OCI-LY1 (cell line): ENCODE measurements around the gene F10.

ENCODE experiments used
- H2AFZ ChIP-seq: fragments of 200-600 bp; sonication (generic), shearing (Covaris generic); 2 replicates; pipeline ENCODE4 v1.6.0; 2014; ENCODE audit warnings: antibody characterized with exemption, mild to moderate bottlenecking, low read length
- H3F3A ChIP-seq: fragments of 200-600 bp; sonication (generic), shearing (Covaris generic); 2 replicates; pipeline ENCODE4 v1.6.0; 2014; ENCODE audit warnings: mild to moderate bottlenecking, antibody characterized with exemption, low read length, moderate library complexity; ENCODE audit not compliant: insufficient read depth
- H3K27ac ChIP-seq: fragments of 200-600 bp; sonication (generic); 2 replicates; pipeline ENCODE4 v1.5.1; 2014; ENCODE audit warnings: low read length, mixed run types, mild to moderate bottlenecking, low read depth; ENCODE audit not compliant: poor library complexity, severe bottlenecking
- H3K27me3 ChIP-seq: fragments of 200-600 bp; sonication (generic); 2 replicates; pipeline ENCODE4 v1.6.0; 2014; ENCODE audit warnings: antibody characterized with exemption, mild to moderate bottlenecking, low read length, moderate library complexity; ENCODE audit not compliant: insufficient read depth
- H3K36me3 ChIP-seq: fragments of 200-600 bp; sonication (generic); 2 replicates; pipeline ENCODE4 v1.6.1; 2014; ENCODE audit warnings: mild to moderate bottlenecking, antibody characterized with exemption, low read length, moderate library complexity, mixed read lengths; ENCODE audit not compliant: insufficient read depth
- H3K4me1 ChIP-seq: fragments of 200-600 bp; sonication (generic); 2 replicates; pipeline ENCODE4 v1.5.1; 2014; ENCODE audit warnings: mild to moderate bottlenecking, low read length, moderate library complexity; ENCODE audit not compliant: insufficient read depth, severe bottlenecking
- H3K4me2 ChIP-seq: fragments of 200-600 bp; sonication (generic), shearing (Covaris generic); 2 replicates; pipeline ENCODE4 v1.6.1; 2014; ENCODE audit warnings: low read length
- H3K4me3 ChIP-seq: fragments of 200-600 bp; sonication (generic); 2 replicates; pipeline ENCODE4 v1.5.1; 2014; ENCODE audit warnings: low read length, low read depth, mild to moderate bottlenecking, mixed read lengths; ENCODE audit not compliant: poor library complexity, severe bottlenecking
- H3K79me2 ChIP-seq: fragments of 200-600 bp; shearing (Covaris generic); 2 replicates; pipeline ENCODE4 v1.6.1; 2016; ENCODE audit warnings: mixed run types, low read length, mixed read lengths; ENCODE audit not compliant: insufficient read depth
- H3K9ac ChIP-seq: fragments of 200-600 bp; sonication (generic), shearing (Covaris generic); 2 replicates; pipeline ENCODE4 v1.6.1; 2014; ENCODE audit warnings: mild to moderate bottlenecking, low read length, mixed read lengths
- H3K9me2 ChIP-seq: fragments of 200-600 bp; sonication (generic), shearing (Covaris generic); 2 replicates; pipeline ENCODE4 v1.6.1; 2014; ENCODE audit warnings: low read depth, mild to moderate bottlenecking, low read length, mixed read lengths
- H3K9me3 ChIP-seq: fragments of 200-600 bp; shearing (Covaris generic); 2 replicates; pipeline ENCODE4 v1.6.1; 2014; ENCODE audit warnings: low read length, mixed read lengths
- H4K20me1 ChIP-seq: fragments of 200-600 bp; sonication (generic), shearing (Covaris generic); 2 replicates; pipeline ENCODE4 v1.6.0; 2016; ENCODE audit warnings: mild to moderate bottlenecking, low read length; ENCODE audit not compliant: insufficient read depth
- EZH2 ChIP-seq: fragments of 200-600 bp; sonication (generic), shearing (Covaris generic); IDR thresholded peaks from 2 replicates; pipeline ENCODE4 v1.8.0; 2017; ENCODE audit warnings: borderline replicate concordance, mixed run types, mild to moderate bottlenecking, antibody characterized with exemption, low read length, moderate library complexity, mixed read lengths
- TF ChIP-seq, protein P1 (sequence below): fragments of 200-600 bp; sonication (generic), shearing (Covaris generic); IDR thresholded peaks from 2 replicates; pipeline ENCODE4 v1.5.1; 2017; ENCODE audit warnings: mild to moderate bottlenecking, antibody characterized with exemption, low read length, moderate library complexity, mixed read lengths

F10 gene

DNA sequence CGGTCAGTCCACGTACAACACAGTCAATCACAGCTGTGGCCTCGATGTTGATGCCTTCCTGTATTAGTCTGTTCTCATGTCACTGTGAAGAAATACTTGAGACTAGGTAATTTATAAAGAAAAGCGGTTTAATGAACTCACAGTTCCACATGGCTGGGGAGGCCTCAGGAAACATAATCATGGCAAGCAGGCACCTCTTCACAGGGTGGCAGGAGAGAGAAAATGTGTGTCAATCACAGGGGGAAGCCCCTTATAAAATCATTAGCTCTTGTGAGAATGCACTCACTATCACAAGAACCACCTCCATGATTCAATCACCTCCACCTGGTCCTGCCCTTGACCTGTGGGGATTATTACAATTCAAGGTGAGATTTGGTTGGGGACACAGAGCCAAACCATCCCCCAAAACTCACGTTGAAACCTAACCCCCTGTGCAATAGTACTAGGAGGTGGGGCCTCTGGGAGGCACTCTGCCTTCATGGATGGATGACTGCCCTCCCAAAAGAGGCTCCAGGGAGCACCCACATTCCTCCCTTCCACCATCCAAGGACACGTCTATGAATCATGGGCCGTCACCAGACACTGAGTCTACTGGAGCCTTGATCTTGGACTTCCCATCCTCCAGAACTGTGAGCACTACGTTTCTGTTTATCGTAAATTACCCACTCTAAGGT, 33.5 kb downstream of the F10 start:
- Histone ChIP-seq H3K9me3 (peaks cover 8% of the 10 kb centered on the region), H3F3A (no peaks in the 10 kb centered on the region), H3K4me3 (no peak overlapping the region), H4K20me1 (no peaks in the 10 kb centered on the region), H3K9ac (no peak overlapping the region), H3K4me1 (peaks cover 17% of the 10 kb centered on the region), H3K27ac (no peak overlapping the region), H3K36me3 (peaks cover 5% of the 10 kb centered on the region; the same call in 1 of the 2 replicates), H3K27me3 (peaks cover 26% of the 10 kb centered on the region; the same call in 1 of the 2 replicates), H3K4me2 (no peak overlapping the region), H2AFZ (no peak overlapping the region), H3K79me2 (no peaks in the 10 kb centered on the region), H3K9me2 (no peaks in the 10 kb centered on the region)
- TF ChIP-seq EZH2: no peak
- TF ChIP-seq, protein P1, sequence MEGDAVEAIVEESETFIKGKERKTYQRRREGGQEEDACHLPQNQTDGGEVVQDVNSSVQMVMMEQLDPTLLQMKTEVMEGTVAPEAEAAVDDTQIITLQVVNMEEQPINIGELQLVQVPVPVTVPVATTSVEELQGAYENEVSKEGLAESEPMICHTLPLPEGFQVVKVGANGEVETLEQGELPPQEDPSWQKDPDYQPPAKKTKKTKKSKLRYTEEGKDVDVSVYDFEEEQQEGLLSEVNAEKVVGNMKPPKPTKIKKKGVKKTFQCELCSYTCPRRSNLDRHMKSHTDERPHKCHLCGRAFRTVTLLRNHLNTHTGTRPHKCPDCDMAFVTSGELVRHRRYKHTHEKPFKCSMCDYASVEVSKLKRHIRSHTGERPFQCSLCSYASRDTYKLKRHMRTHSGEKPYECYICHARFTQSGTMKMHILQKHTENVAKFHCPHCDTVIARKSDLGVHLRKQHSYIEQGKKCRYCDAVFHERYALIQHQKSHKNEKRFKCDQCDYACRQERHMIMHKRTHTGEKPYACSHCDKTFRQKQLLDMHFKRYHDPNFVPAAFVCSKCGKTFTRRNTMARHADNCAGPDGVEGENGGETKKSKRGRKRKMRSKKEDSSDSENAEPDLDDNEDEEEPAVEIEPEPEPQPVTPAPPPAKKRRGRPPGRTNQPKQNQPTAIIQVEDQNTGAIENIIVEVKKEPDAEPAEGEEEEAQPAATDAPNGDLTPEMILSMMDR: no peak

GRCh38 chr13:113157206-113157928, 34.8 kb downstream of the F10 start:
- Histone ChIP-seq H3K27me3 (peaks cover 22% of the 10 kb centered on the region; the same call in 1 of the 2 replicates), H3K9me3 (peaks cover 8% of the 10 kb centered on the region), H3K79me2 (no peaks in the 10 kb centered on the region), H3K4me2 (no peak overlapping the region), H4K20me1 (no peaks in the 10 kb centered on the region), H3K9me2 (no peaks in the 10 kb centered on the region), H3K4me1 (peaks cover 17% of the 10 kb centered on the region), H3K36me3 (peaks cover 5% of the 10 kb centered on the region; the same call in 1 of the 2 replicates), H3K4me3 (no peak overlapping the region), H2AFZ (no peak overlapping the region), H3K9ac (no peak overlapping the region), H3K27ac (no peak overlapping the region), H3F3A (no peaks in the 10 kb centered on the region)
- TF ChIP-seq, protein P1: no peak
- no peak for TF ChIP-seq EZH2

GRCh38 chr13:113157929-113158747, 35.5 kb downstream of the F10 start, which contains the start of gene PROZ:
TSS of gene PROZ (plus strand) at chr13:113158648. CDS start at chr13:113158661, 13 bp downstream.
- H3F3A ChIP-seq: no peaks in the 10 kb centered on the region
- no peaks in the 10 kb centered on the region for H4K20me1 ChIP-seq
- H3K36me3 ChIP-seq: peaks cover 5% of the 10 kb centered on the region; the same call in 1 of the 2 replicates
- peaks cover 22% of the 10 kb centered on the region; the same call in 1 of the 2 replicates for H3K27me3 ChIP-seq
- H3K4me2 ChIP-seq: no peak within 1 kb of the TSS
- no peak within 1 kb of the TSS for H3K9ac ChIP-seq
- no peak within 1 kb of the TSS for H2AFZ ChIP-seq
- no peak within 1 kb of the TSS for H3K4me3 ChIP-seq
- peaks cover 12% of the 10 kb centered on the region for H3K4me1 ChIP-seq
- H3K9me3 ChIP-seq: peaks cover 8% of the 10 kb centered on the region
- no peak within 1 kb of the TSS for H3K27ac ChIP-seq
- no peaks in the 10 kb centered on the region for H3K79me2 ChIP-seq
- H3K9me2 ChIP-seq: no peaks in the 10 kb centered on the region
- TF ChIP-seq, protein P1: no peak
